HepG2 (cell line): Measurements from ENCODE around the gene ELMOD3. TPM values are rescaled to one million over a fixed set of nuclear protein-coding genes. Genes with fewer than 3 reads are reported as not detected.

Source experiments
- CEBPB ChIP-seq: IDR thresholded peaks from 2 replicates; pipeline ENCODE4 v1.6.1; 2011; ENCODE audit warnings: low read depth, low read length, improper control_type of control experiment, borderline replicate concordance
- EED ChIP-seq: sonication (generic); formaldehyde crosslinking; IDR thresholded peaks from 2 replicates; pipeline ENCODE4 v1.5.0; 2020; ENCODE audit warnings: mild to moderate bottlenecking, missing genetic modification reagents
- GLI4 ChIP-seq: sonication (generic); formaldehyde crosslinking; IDR thresholded peaks from 2 replicates; pipeline ENCODE4 v1.5.1; 2020; ENCODE audit warnings: missing genetic modification reagents, mild to moderate bottlenecking, moderate library complexity, borderline replicate concordance
- KDM6A ChIP-seq: IDR thresholded peaks from 2 replicates; pipeline ENCODE4 v1.6.1; 2016; ENCODE audit warnings: low read depth
- MATR3 ChIP-seq: sonication (generic); formaldehyde crosslinking; IDR thresholded peaks from 2 replicates; pipeline ENCODE4 v1.4.0; 2020; ENCODE audit warnings: missing genetic modification reagents
- MAZ ChIP-seq, 2 experiments: sonication (generic) in 1 of 2; formaldehyde crosslinking in 1 of 2; IDR thresholded peaks; 2 replicates each; pipeline versions ENCODE4 v1.5.0 to v1.6.1; 2012 to 2020; ENCODE audit warnings: low read depth in 2 of 2, mild to moderate bottlenecking in 2 of 2, borderline replicate concordance in 1 of 2, improper control_type of control experiment in 1 of 2, low read length in 1 of 2, missing genetic modification reagents in 1 of 2, moderate library complexity in 1 of 2
- MYC ChIP-seq: sonication (generic); formaldehyde crosslinking; IDR thresholded peaks from 2 replicates; pipeline ENCODE4 v1.9.0; 2021; ENCODE audit warnings: missing genetic modification reagents, borderline replicate concordance
- NCOA1 ChIP-seq: sonication (generic); formaldehyde crosslinking; IDR thresholded peaks from 2 replicates; pipeline ENCODE4 v1.9.0; 2021; ENCODE audit warnings: missing genetic modification reagents
- PRDM10 ChIP-seq: sonication (generic); formaldehyde crosslinking; IDR thresholded peaks from 2 replicates; pipeline ENCODE4 v1.4.0; 2020; ENCODE audit warnings: low read depth, missing genetic modification reagents
- RFXAP ChIP-seq: sonication (generic); formaldehyde crosslinking; IDR thresholded peaks from 2 replicates; pipeline ENCODE4 v1.4.0; 2020; ENCODE audit warnings: missing genetic modification reagents, borderline replicate concordance
- SALL1 ChIP-seq: sonication (generic); formaldehyde crosslinking; IDR thresholded peaks from 2 replicates; pipeline ENCODE4 v1.8.0; 2022; ENCODE audit warnings: mild to moderate bottlenecking, missing genetic modification reagents
- SMAD3 ChIP-seq: sonication (generic); formaldehyde crosslinking; IDR thresholded peaks from 2 replicates; pipeline ENCODE4 v1.4.0; 2020; ENCODE audit warnings: missing genetic modification reagents
- SOX5 ChIP-seq: IDR thresholded peaks from 2 replicates; pipeline ENCODE4 v1.6.1; 2016; ENCODE audit warnings: borderline replicate concordance
- TMF1 ChIP-seq: sonication (generic); formaldehyde crosslinking; IDR thresholded peaks from 2 replicates; pipeline ENCODE4 v1.8.1; 2022; ENCODE audit warnings: low read depth, missing genetic modification reagents
- TOE1 ChIP-seq: sonication (generic); formaldehyde crosslinking; IDR thresholded peaks from 2 replicates; pipeline ENCODE4 v1.4.0; 2020; ENCODE audit warnings: mild to moderate bottlenecking, missing genetic modification reagents
- ZFP36 ChIP-seq: fragments of 150-350 bp; IDR thresholded peaks from 2 replicates; pipeline ENCODE4 v1.6.1; 2018; ENCODE audit warnings: borderline replicate concordance, low read length, low read depth; ENCODE audit not compliant: partially characterized antibody
- ZNF160 ChIP-seq: sonication (generic); formaldehyde crosslinking; IDR thresholded peaks from 2 replicates; pipeline ENCODE4 v1.8.0; 2022; ENCODE audit warnings: mild to moderate bottlenecking, inconsistent platforms, missing genetic modification reagents
- ZNF264 ChIP-seq: sonication (generic); formaldehyde crosslinking; IDR thresholded peaks from 2 replicates; pipeline ENCODE4 v1.4.0; 2020; ENCODE audit warnings: missing genetic modification reagents
- ZNF530 ChIP-seq: sonication (generic); formaldehyde crosslinking; IDR thresholded peaks from 2 replicates; pipeline ENCODE4 v1.5.0; 2020; ENCODE audit warnings: low read depth, mild to moderate bottlenecking, missing genetic modification reagents
- ZNF775 ChIP-seq: sonication (generic); formaldehyde crosslinking; IDR thresholded peaks from 2 replicates; pipeline ENCODE4 v1.4.0; 2020; ENCODE audit warnings: missing genetic modification reagents, mild to moderate bottlenecking, moderate library complexity, borderline replicate concordance
- ZNF83 ChIP-seq: sonication (generic); formaldehyde crosslinking; IDR thresholded peaks from 2 replicates; pipeline ENCODE4 v1.4.0; 2020; ENCODE audit warnings: missing genetic modification reagents, mild to moderate bottlenecking, borderline replicate concordance
- polyA plus RNA-seq, 8 experiments: library from polyadenylated mRNA; depleted of rRNA in 3 of 8; stranded (reverse) in 7 of 8; unstranded in 1 of 8; fragments of >200 nt; fragmentation: Illumina TruSeq in 4 of 8; extraction: Trizol in 4 of 8; gene quantifications; 2 replicates each; pipeline versions ENCODE4 v1.2.1 to v1.2.3, GENCODE V29; 2011 to 2016; ENCODE audit warnings: low read depth in 4 of 8, missing spikeins in 1 of 8, mixed read lengths in 1 of 8; ENCODE audit not compliant: insufficient read depth in 1 of 8
- total RNA-seq, 5 experiments: library from RNA; depleted of rRNA; stranded (reverse); fragments of >200 nt; fragmentation: Illumina TruSeq; extraction: Trizol; gene quantifications; 2 replicates each; pipeline ENCODE4 v1.2.3, GENCODE V29; 2016; ENCODE audit warnings: low read depth in 1 of 5
- TF ChIP-seq, protein P1 (sequence below): sonication (generic); formaldehyde crosslinking; IDR thresholded peaks from 2 replicates; pipeline ENCODE4 v1.4.0; 2020; ENCODE audit warnings: missing genetic modification reagents, borderline replicate concordance

The ELMOD3 gene
- total and polyA plus RNA-seq, 2 of the 13 experiments (the other 11 are each of a cell fraction or from before 2014, with no cell fraction given): 13.3 to 19.5 TPM

DNA sequence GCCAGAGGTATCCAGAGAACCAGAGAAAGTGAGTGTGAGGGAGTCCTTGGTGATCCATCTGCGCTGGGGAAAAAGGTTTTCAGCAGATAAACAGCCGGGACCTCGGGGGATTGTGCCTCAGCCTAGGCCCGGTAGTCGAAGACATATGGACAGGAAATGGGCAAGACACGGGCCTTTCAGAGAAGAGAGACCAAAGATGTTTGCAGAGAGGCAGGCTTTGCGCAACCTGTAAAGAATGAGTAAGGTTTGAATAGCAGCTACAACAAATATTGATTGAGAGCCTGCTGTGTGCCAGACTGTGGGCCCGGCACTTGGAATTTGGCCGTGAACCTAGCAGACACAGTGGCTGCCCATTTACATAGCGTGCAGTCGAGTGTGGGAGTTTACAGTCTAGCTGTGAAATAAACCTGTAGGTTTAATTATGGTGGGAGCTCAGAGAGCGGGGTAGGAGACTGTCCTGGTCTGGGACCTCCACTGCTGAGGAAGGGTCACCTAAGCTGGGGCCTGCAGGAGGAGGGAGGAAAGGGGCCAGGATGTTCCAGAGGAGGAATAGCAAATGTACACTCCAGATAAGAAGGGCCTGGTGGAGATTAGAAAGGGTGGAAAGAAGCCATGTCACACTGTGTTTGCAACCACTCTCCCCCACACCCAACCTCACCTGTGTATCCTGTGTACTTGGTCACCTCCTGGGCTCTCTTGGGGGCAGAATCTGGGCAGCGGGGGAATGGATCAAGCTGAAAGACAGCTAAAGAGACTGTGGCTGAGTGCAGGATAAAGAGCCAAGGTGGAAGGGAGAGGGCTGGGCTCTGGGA, 66.9 kb downstream of the ELMOD3 start (continued):
- TF ChIP-seq GLI4 (CRISPR knock-in tag) (no peak), ZNF83 (CRISPR knock-in tag) (no peak), SMAD3 (CRISPR knock-in tag) (peak; percentile 98), NCOA1 (CRISPR knock-in tag) (peak; percentile 64; the same call in 1 of the 2 replicates), SOX5 (CRISPR knock-in tag) (peak; percentile 93), TOE1 (CRISPR knock-in tag) (no peak), ZNF530 (no peak), EED (CRISPR knock-in tag) (no peak), MAZ (IDR thresholded peaks at IDR 0.05; ENCODE audit: borderline replicate concordance, low read depth, low read length) (no peak), MAZ (CRISPR knock-in tag; IDR thresholded peaks at IDR 0.05; ENCODE audit: low read depth) (peak; percentile 4; the same call in 1 of the 2 replicates), PRDM10 (CRISPR knock-in tag) (peak; percentile 88; the same call in 1 of the 2 replicates), ZNF775 (CRISPR knock-in tag) (peak; percentile 72; the same call in 1 of the 2 replicates), KDM6A (CRISPR knock-in tag) (peak; percentile 88), CEBPB (peak; percentile 99), SALL1 (CRISPR knock-in tag) (peak; percentile 98), ZFP36 (peak; percentile 52), RFXAP (CRISPR knock-in tag) (peak; percentile 80), MYC (CRISPR knock-in tag) (peak; percentile 57; the same call in 1 of the 2 replicates), MATR3 (no peak), TMF1 (CRISPR knock-in tag) (peak; percentile 70; the same call in 1 of the 2 replicates), ZNF160 (CRISPR knock-in tag) (peak; percentile 64; the same call in 1 of the 2 replicates), ZNF264 (CRISPR knock-in tag) (peak; percentile 97)
- TF ChIP-seq, protein P1, sequence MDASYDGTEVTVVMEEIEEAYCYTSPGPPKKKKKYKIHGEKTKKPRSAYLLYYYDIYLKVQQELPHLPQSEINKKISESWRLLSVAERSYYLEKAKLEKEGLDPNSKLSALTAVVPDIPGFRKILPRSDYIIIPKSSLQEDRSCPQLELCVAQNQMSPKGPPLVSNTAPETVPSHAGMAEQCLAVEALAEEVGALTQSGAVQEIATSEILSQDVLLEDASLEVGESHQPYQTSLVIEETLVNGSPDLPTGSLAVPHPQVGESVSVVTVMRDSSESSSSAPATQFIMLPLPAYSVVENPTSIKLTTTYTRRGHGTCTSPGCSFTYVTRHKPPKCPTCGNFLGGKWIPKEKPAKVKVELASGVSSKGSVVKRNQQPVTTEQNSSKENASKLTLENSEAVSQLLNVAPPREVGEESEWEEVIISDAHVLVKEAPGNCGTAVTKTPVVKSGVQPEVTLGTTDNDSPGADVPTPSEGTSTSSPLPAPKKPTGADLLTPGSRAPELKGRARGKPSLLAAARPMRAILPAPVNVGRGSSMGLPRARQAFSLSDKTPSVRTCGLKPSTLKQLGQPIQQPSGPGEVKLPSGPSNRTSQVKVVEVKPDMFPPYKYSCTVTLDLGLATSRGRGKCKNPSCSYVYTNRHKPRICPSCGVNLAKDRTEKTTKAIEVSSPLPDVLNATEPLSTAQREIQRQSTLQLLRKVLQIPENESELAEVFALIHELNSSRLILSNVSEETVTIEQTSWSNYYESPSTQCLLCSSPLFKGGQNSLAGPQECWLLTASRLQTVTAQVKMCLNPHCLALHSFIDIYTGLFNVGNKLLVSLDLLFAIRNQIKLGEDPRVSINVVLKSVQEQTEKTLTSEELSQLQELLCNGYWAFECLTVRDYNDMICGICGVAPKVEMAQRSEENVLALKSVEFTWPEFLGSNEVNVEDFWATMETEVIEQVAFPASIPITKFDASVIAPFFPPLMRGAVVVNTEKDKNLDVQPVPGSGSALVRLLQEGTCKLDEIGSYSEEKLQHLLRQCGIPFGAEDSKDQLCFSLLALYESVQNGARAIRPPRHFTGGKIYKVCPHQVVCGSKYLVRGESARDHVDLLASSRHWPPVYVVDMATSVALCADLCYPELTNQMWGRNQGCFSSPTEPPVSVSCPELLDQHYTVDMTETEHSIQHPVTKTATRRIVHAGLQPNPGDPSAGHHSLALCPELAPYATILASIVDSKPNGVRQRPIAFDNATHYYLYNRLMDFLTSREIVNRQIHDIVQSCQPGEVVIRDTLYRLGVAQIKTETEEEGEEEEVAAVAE (CRISPR knock-in tag): peak; percentile 83
